Superior temporal gyrus (tissue), 1 donor: ENCODE data around the gene PEPD.
"Not testable (repeated sequence)": the region's sequence is repeated elsewhere in the genome, so short reads cannot be mapped to it uniquely, and the experiment has no call there.

ENCODE experiments used
- DNase-seq: peaks from one replicate; pipeline ENCODE4 v3.0.0-alpha.2; 2016; ENCODE audit errors: extremely low spot score

PEPD gene

GRCh38 chr19:33497778-33498175, 23.8 kb downstream of the PEPD start:
- DNase-seq = no peak

- DNase-seq = no peak
Observed at GRCh38 chr19:33497131-33497777, 24.3 kb downstream of the PEPD start.

GRCh38 chr19:33496038-33496895, 25.3 kb downstream of the PEPD start:
- DNase-seq = no peak

GRCh38 chr19:33493401-33494275, 28.0 kb downstream of the PEPD start:
- no peak for DNase-seq

- DNase-seq = no peak
Observed at GRCh38 chr19:33492951-33493350, 28.6 kb downstream of the PEPD start.

GRCh38 chr19:33492090-33492489, 29.5 kb downstream of the PEPD start:
- DNase-seq = no peak

- DNase-seq = not testable (repeated sequence)
Observed at GRCh38 chr19:33490596-33490995, 31.0 kb downstream of the PEPD start.

- DNase-seq = no peak
Observed at GRCh38 chr19:33490041-33490451, 31.5 kb downstream of the PEPD start.

- no peak for DNase-seq
Observed at GRCh38 chr19:33488826-33489225, 32.8 kb downstream of the PEPD start.

- DNase-seq = no peak
Observed at GRCh38 chr19:33487901-33488800, 33.4 kb downstream of the PEPD start.

- DNase-seq = peak; percentile 20
Observed at GRCh38 chr19:33486936-33487811, 34.4 kb downstream of the PEPD start.

- DNase-seq = no peak
Observed at GRCh38 chr19:33486407-33486806, 35.2 kb downstream of the PEPD start.

GRCh38 chr19:33484226-33484774, 37.3 kb downstream of the PEPD start:
- no peak for DNase-seq

GRCh38 chr19:33482476-33482875, 39.1 kb downstream of the PEPD start:
- no peak for DNase-seq

- no peak for DNase-seq
Observed at GRCh38 chr19:33481863-33482262, 39.7 kb downstream of the PEPD start.

GRCh38 chr19:33479570-33479969, 42.0 kb downstream of the PEPD start:
- not testable (repeated sequence) for DNase-seq

- DNase-seq = no peak
Observed at GRCh38 chr19:33477781-33478180, 43.8 kb downstream of the PEPD start.

GRCh38 chr19:33476151-33476707, 45.4 kb downstream of the PEPD start:
- DNase-seq = no peak

- DNase-seq = no peak
Observed at GRCh38 chr19:33473653-33474305, 47.8 kb downstream of the PEPD start.
